Aorta (tissue), 5 donors: ENCODE data around the gene HOXC10. TPM values are rescaled to one million over a fixed set of nuclear protein-coding genes. Genes with fewer than 3 reads are reported as not detected.

ENCODE experiments used
- ATAC-seq: fragments of 200-7000 bp; cut with Tn5 transposase; one replicate; pipeline ENCODE4 v1.9.1; 2022; ENCODE audit warnings: moderate library complexity; ENCODE audit not compliant: low FRiP score
- DNase-seq, 2 donors: peaks; one replicate each; pipeline ENCODE4 v3.0.0-alpha.2; 2020
- H3K27ac ChIP-seq, 2 donors: one replicate each; pipeline ENCODE4 v1.5.1; 2013; ENCODE audit warnings: low read length in 2 of 2, mild to moderate bottlenecking in 2 of 2, moderate library complexity in 2 of 2, control low read depth in 1 of 2, inconsistent platforms in 1 of 2, low read depth in 1 of 2
- H3K27me3 ChIP-seq, 2 donors: one replicate each; pipeline ENCODE4 v1.6.1; 2013; ENCODE audit warnings: control low read depth in 1 of 2, low read length in 1 of 2, mild to moderate bottlenecking in 1 of 2, moderate library complexity in 1 of 2; ENCODE audit not compliant: insufficient read depth in 2 of 2, control insufficient read depth in 1 of 2
- H3K36me3 ChIP-seq, 2 donors: one replicate each; pipeline ENCODE4 v1.6.1; 2013; ENCODE audit warnings: control low read depth in 1 of 2, low read length in 1 of 2, mild to moderate bottlenecking in 1 of 2; ENCODE audit not compliant: insufficient read depth in 2 of 2, control insufficient read depth in 1 of 2
- H3K4me1 ChIP-seq, 2 donors: one replicate each; pipeline ENCODE4 v1.6.1; 2013; ENCODE audit warnings: low read length in 2 of 2, control low read depth in 1 of 2, mild to moderate bottlenecking in 1 of 2, moderate library complexity in 1 of 2; ENCODE audit not compliant: insufficient read depth in 2 of 2, control insufficient read depth in 1 of 2
- H3K4me3 ChIP-seq, 2 donors: one replicate each; pipeline ENCODE4 v1.5.1; 2013; ENCODE audit warnings: low read length in 2 of 2, control low read depth in 1 of 2, mild to moderate bottlenecking in 1 of 2
- H3K9me3 ChIP-seq: one replicate; pipeline ENCODE4 v1.6.1; 2013; ENCODE audit warnings: mild to moderate bottlenecking, low read length; ENCODE audit not compliant: control insufficient read depth
- WGBS, 2 donors: extraction: QIAGEN DNeasy Blood & Tissue Kit; methylation state at CpG; one replicate each; pipeline ENCODE4 v1.1.7; 2013; 5-methylcytosine and 5-hydroxymethylcytosine counted together
- intact Hi-C, 2 donors: fragments of 100-400 bp; cut with DNase I; formaldehyde crosslinking; loops; one replicate each; pipeline versions ENCODE4 v1.14.2 to v1.15.0; 2022
- polyA plus RNA-seq, 2 donors: library from polyadenylated mRNA; stranded (reverse); fragments of 200-250 nt; gene quantifications; one replicate each; pipeline ENCODE4 v1.2.3, GENCODE V29; 2013
- total RNA-seq, 2 donors: library from RNA; stranded (reverse); fragmentation: NEBNext Ultra II Directional; extraction: Animal tissue kit (Norgen Biotek cat#: 25700); gene quantifications; one replicate each; pipeline ENCODE4 v1.2.1, GENCODE V29; 2021
- donor health status: healthy with polysubstance abuse.
- donor health status: Bipolar disorder and iron deficiency.
- donor health status: DM: no; HTN: no; CAD: no.
- donor health status: DM: no; HTN: no; CAD: no.
- donor health status: DM: yes; HTN: yes; CAD: no.

Gene HOXC10
- total and polyA plus RNA-seq, 4 donors = 1.6 to 32.0 (median 3.6) TPM; not detected in 1

DNA sequence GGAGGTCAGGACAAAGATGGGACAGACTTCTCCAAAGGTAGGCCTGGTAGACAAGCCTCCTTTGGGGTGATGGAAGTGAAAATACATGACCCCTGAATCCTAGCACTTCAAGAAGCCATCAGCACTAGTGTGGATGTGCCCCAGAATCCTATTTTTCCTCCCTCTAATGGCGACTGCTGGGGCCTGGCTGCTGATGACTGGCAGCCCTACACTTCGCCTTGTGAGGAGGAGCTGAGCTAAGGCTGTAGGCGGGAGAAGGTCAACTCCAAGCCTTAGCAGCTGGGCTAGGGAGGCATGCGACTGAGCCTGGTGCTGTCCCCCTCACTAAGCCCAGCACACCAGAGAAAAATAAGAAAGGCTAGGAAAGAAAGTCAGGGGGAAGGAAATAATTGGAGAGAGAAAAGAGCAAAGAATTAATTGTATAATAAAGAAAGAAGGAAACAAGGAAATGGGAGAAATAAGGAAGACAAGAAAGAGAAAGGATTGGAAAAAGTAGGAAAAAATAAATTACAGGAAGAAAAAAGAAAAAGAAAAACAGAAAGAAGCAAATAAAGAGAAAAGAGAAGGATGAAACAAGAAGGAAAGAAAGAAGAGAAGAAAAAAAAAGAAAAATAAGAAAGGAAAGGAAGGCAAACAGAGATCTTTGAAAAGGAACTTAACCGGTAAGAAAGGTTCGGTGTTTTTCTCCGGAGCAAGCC lies 4.7 kb upstream of the HOXC10 start:
- H3K4me1 ChIP-seq = no peaks in the 10 kb centered on the region
- H3K4me3 ChIP-seq = no peak overlapping the region
- no peaks in the 10 kb centered on the region for H3K9me3 ChIP-seq
- WGBS, 2 donors = 72 to 80% methylated on average over 7 of the region's 7 CpGs
- H3K27ac ChIP-seq = no peak overlapping the region
- ATAC-seq = no peak
- no peaks in the 10 kb centered on the region for H3K36me3 ChIP-seq
- intact Hi-C loops = loop anchor here in 1 of 2 donors (5.0 kb wide), 1 partner anchor 222 kb away; no protein-coding TSS in a partner anchor
- peaks cover 0 to 3% of the 10 kb centered on the region in 2 donors for H3K27me3 ChIP-seq
- DNase-seq = no peak

DNA sequence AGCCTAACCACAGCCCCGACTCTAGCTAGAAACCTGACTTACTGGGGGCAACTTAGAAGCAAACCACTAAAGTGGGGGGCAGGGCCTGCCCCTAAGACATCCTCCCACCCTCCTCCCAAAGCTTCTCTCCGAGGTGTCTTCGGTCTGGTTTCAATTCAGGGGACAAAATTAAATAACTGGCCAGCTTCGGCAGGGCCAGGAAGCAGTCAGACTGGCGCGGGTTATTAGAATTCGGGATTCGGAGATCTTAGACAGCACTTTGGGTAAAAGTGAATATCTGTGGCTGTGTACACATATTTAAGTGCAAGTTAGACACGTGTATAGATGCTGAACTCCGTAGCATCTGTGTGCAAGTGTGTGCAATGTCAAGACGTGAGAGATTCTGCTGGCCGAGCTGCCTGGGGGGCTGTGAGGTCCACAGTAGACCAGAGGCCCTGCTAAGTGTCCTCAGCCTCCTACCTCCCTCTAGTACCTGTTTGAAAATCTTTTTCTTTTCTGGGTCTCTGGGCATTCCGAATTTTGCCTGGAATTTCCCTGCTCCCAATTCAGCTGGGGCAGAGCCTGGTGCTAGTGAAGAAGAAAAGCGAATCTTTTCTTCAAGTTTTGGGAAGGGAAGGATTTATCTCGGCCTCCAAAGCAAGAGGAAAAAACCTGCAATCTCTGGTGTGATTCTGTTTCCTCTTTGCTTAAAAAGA lies 4.0 kb upstream of the HOXC10 start:
- ATAC-seq (no peak), DNase-seq (no peak)
- Histone ChIP-seq H3K4me3 (no peak overlapping the region), H3K27ac (no peak overlapping the region), H3K36me3 (no peaks in the 10 kb centered on the region), H3K27me3 (peaks cover 0 to 3% of the 10 kb centered on the region in 2 donors), H3K4me1 (no peaks in the 10 kb centered on the region), H3K9me3 (no peaks in the 10 kb centered on the region)
- WGBS, 2 donors = 65 to 66% methylated on average over 15 of the region's 15 CpGs
- intact Hi-C loops = loop anchor here in 1 of 2 donors (5.0 kb wide), 1 partner anchor 221 kb away; no protein-coding TSS in a partner anchor

DNA sequence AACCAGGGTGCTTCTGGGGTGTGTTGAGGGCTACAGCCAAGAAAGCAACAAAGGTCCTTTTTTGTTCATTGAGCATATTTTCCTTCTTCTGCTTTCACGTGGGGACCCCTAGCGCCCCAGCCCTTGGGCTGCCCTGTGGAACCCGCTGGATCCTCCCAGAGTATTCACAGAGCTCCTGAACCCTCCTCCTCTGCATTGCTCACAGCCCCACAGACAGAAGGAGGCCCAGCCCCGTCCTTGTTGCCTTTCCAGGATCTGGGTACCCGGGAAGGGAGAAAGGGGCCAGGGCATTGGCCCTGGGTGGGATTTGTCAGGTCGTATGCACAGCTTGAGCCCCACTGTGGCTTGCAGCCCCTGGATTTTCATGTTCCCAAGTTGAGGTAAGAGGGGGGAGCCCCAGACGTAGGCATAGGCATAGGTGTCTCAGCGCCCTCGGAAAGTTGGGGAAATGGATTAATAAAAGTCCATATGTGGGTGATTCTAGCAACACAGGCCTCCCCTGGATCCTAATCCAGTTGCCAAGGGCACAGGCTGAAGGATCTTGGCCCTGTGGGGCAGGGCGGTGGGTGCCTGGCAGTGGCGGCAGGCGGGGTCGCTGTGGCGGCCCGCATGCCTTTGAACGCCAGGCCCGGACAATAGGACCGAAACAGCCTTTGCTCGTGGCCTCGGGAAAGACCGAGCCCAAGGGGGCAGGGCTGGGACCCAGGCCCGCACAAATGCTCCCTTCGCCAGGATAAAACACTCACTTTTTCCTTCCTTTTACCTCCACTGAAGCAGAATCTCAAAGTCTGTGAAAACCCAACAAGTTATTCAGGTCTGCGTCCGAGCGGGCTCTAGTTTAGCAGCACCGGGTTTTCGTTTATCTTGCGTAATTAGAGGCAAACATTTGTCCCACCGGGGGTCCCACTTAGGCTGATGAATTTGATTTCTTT lies 3.0 kb upstream of the HOXC10 start:
- Histone ChIP-seq H3K4me1 (no peaks in the 10 kb centered on the region), H3K4me3 (no peak overlapping the region), H3K27ac (no peak overlapping the region), H3K9me3 (no peaks in the 10 kb centered on the region), H3K36me3 (no peaks in the 10 kb centered on the region), H3K27me3 (peaks cover 0 to 3% of the 10 kb centered on the region in 2 donors)
- intact Hi-C loops = loop anchor here in 1 of 2 donors (5.0 kb wide), 1 partner anchor 220 kb away; no protein-coding TSS in a partner anchor
- ATAC-seq (no peak), DNase-seq (no peak)
- 54% methylated on average over 30 of the region's 30 CpGs for WGBS, 2 donors

DNA sequence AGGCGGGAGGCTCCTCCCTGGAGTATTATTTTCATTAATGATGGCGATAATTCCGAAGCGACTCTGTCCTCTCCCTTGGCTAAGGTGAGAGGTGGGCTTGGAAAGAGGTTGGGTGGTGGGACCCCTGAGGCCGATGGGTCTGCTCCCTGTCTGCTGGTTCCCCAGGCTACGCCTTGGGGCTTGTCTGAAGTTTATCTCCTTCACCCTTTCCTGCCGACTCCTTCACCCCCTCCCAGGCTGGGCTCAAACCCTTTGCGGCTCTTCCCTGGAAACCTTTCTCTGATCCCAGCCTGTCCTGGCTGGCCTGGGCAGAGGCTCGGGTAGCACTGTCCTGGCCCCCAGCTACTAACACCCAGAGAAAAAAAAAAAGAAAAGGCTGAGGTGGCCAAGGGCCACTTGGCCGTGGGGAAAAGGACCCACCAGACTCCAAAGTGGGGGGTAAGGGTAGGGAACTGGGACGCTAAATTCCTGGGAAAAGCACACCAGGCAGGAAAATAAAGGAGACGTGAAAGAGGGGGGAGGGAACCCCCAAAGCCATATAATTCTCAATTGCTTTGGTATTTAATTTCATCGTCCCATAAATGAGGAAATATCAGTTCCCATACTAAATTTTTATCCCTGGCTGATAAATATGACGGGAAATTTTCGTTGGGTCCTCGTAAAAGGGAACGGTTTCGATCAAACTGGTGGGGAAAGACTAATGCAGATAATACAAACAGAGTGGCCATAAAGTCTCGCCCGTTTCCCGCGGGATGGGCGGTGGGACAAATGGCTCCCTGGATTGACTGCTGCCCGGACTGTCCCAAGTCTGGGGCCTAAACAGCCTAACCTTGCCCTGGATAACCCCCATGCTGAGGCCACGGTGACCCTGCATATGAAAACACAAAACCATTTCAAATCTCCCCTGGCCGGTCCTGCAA lies 2.0 kb upstream of the HOXC10 start:
- H3K27me3 ChIP-seq = peaks cover 0 to 3% of the 10 kb centered on the region in 2 donors

DNA sequence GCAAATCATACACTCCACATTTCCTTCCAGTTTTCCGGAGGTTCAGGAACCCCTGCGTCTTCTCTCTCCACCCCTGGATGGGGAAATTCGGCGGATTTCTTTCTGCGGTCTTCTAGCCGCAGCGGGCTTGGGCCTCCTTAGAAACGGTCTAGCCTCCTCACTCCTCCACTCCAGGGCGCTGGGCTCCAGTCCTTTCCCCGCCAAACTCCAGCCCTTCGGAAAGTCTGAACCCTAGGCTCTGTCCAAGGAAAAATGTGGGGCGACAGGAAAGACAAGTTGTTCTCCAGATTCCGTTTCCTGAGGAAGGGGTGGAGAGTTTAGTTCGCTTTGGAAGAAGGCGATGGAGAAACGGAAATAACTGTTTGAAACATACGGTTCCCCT lies 1.4 kb upstream of the HOXC10 start:
- Histone ChIP-seq H3K36me3 (no peaks in the 10 kb centered on the region), H3K4me1 (no peaks in the 10 kb centered on the region), H3K9me3 (no peaks in the 10 kb centered on the region), H3K27me3 (peaks cover 0 to 3% of the 10 kb centered on the region in 2 donors), H3K4me3 (no peak overlapping the region), H3K27ac (no peak overlapping the region)
- ATAC-seq (no peak), DNase-seq (no peak)
- 16 to 21% methylated on average over 17 of the region's 17 CpGs for WGBS, 2 donors
- intact Hi-C loops = loop anchor here in 1 of 2 donors (5.0 kb wide), 1 partner anchor 219 kb away; no protein-coding TSS in a partner anchor

More for the DNA sequence above, 2.0 kb upstream of the HOXC10 start:
- Histone ChIP-seq H3K4me3 (no peak overlapping the region), H3K36me3 (no peaks in the 10 kb centered on the region), H3K9me3 (no peaks in the 10 kb centered on the region), H3K4me1 (no peaks in the 10 kb centered on the region), H3K27ac (no peak overlapping the region)
- ATAC-seq (no peak), DNase-seq (no peak)
- intact Hi-C loops = loop anchor here in 1 of 2 donors (5.0 kb wide), 1 partner anchor 219 kb away; no protein-coding TSS in a partner anchor
- WGBS, 2 donors = 23 to 25% methylated on average over 26 of the region's 26 CpGs

DNA sequence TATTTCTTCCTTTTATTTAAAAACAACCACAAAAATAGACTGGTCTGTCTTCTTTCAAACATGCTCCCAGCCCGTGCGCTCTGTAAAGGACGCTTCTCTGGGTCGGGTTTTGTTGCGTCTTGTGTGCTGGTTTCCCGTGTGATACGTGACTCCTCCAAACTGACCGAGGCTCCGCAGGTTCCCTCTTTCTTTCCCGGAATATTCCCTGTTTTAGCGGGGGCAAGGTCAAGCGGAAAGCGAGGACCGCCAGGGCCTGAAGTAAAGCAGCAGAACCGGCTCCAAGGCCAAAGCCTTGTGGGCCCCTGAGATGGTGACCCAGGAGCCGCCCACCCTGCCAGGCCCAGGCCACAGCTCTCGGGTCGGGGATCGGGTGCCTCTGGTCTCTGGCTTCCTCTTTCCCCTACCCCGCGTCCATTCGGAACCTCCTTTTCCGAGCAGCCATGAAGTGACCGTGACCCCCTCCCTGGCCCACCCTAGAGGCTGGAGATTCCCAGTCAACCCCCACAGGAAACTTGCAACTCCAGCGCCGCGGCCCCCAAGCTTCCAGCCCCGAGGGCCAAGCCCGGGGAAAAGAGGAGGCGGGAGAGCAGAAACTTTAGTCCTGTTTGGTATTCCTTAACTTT lies 885 bp upstream of the HOXC10 start:
- Histone ChIP-seq H3K9me3 (no peaks in the 10 kb centered on the region), H3K27ac (no peak overlapping the region), H3K4me1 (no peaks in the 10 kb centered on the region), H3K27me3 (peaks cover 0 to 3% of the 10 kb centered on the region in 2 donors), H3K36me3 (no peaks in the 10 kb centered on the region), H3K4me3 (no peak overlapping the region)
- 19 to 21% methylated on average over 30 of the region's 30 CpGs for WGBS, 2 donors
- intact Hi-C loops = loop anchor here in 1 of 2 donors (5.0 kb wide), 1 partner anchor 218 kb away; no protein-coding TSS in a partner anchor
- DNase-seq = peak in 1 of 2 donors; percentile 73
- ATAC-seq = no peak

DNA sequence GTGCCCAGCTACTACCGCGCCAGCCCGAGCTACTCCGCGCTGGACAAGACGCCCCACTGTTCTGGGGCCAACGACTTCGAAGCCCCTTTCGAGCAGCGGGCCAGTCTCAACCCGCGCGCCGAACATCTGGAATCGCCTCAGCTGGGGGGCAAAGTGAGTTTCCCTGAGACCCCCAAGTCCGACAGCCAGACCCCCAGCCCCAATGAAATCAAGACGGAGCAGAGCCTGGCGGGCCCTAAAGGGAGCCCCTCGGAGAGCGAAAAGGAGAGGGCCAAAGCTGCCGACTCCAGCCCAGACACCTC lies 697 bp downstream of the HOXC10 start:
- DNase-seq = no peak
- Histone ChIP-seq H3K4me1 (no peaks in the 10 kb centered on the region), H3K36me3 (no peaks in the 10 kb centered on the region), H3K27ac (no peak overlapping the region), H3K9me3 (no peaks in the 10 kb centered on the region), H3K4me3 (no peak overlapping the region), H3K27me3 (peaks cover 0 to 2% of the 10 kb centered on the region in 2 donors)
- intact Hi-C loops = loop anchor here in 1 of 2 donors (5.0 kb wide), 1 partner anchor 222 kb away; no protein-coding TSS in a partner anchor
- 7 to 9% methylated on average over 21 of the region's 21 CpGs for WGBS, 2 donors
- ATAC-seq = no peak
